Heart right ventricle (tissue), 16 donors: ENCODE measurements around the gene SKI. TPM values are rescaled to one million over a fixed set of nuclear protein-coding genes. Genes with fewer than 3 reads are reported as not detected.

Source experiments
- ATAC-seq, 8 donors: fragments of 200-7000 bp; cut with Tn5 transposase; one replicate each; pipeline ENCODE4 v1.9.1; 2020; ENCODE audit warnings: mild to moderate bottlenecking in 8 of 8, moderate library complexity in 8 of 8, moderate number of reproducible peaks in 1 of 8
- DNase-seq, 2 donors: peaks; one replicate each; pipeline ENCODE4 v3.0.0-alpha.2; 2020
- H3K27ac ChIP-seq, 10 donors: fragments of 200-600 bp; sonication (generic) in 2 of 10; one replicate each; pipeline versions ENCODE4 v1.5.0 to v1.8.0; 2020 to 2022; ENCODE audit warnings: mild to moderate bottlenecking in 3 of 10
- H3K27me3 ChIP-seq, 7 donors: fragments of 200-600 bp; one replicate each; pipeline ENCODE4 v1.8.0; 2021 to 2022; ENCODE audit warnings: mild to moderate bottlenecking in 2 of 7
- H3K36me3 ChIP-seq, 9 donors: fragments of 200-600 bp; sonication (generic) in 1 of 9; one replicate each; pipeline versions ENCODE4 v1.5.0 to v1.8.0; 2020 to 2022; ENCODE audit warnings: mild to moderate bottlenecking in 2 of 9
- H3K4me1 ChIP-seq, 9 donors: fragments of 200-600 bp; sonication (generic) in 1 of 9; one replicate each; pipeline versions ENCODE4 v1.5.0 to v1.8.0; 2020 to 2022; ENCODE audit warnings: mild to moderate bottlenecking in 4 of 9
- H3K4me3 ChIP-seq, 10 donors: fragments of 200-600 bp; sonication (generic) in 2 of 10; one replicate each; pipeline versions ENCODE4 v1.5.0 to v1.8.0; 2020 to 2022; ENCODE audit warnings: mild to moderate bottlenecking in 7 of 10, moderate library complexity in 2 of 10
- H3K9me3 ChIP-seq, 11 donors: fragments of 200-600 bp in 10 of 11; sonication (generic) in 2 of 11; one replicate each; pipeline versions ENCODE4 v1.5.0 to v1.8.0; 2013 to 2022; ENCODE audit warnings: mild to moderate bottlenecking in 2 of 11, control low read depth in 1 of 11, moderate library complexity in 1 of 11
- WGBS, 2 donors: extraction: QIAGEN DNeasy Blood & Tissue Kit; methylation state at CpG; one replicate each; pipeline ENCODE4 v1.1.7; 2013; ENCODE audit warnings: inconsistent platforms in 1 of 2; 5-methylcytosine and 5-hydroxymethylcytosine counted together
- intact Hi-C, 10 donors: fragments of 100-400 bp; cut with DNase I; formaldehyde crosslinking; loops; one replicate each; pipeline versions ENCODE4 v1.11.1 to v1.14.2; 2022
- polyA plus RNA-seq, 2 donors: library from polyadenylated mRNA; stranded (reverse); fragments of 200-250 nt; gene quantifications; one replicate each; pipeline ENCODE4 v1.2.3, GENCODE V29; 2013
- total RNA-seq, 10 donors: library from RNA; stranded (reverse); fragmentation: NEBNext Ultra II Directional in 3 of 10; extraction: Animal tissue kit (Norgen Biotek cat#: 25700) in 3 of 10; gene quantifications; one replicate each; pipeline versions ENCODE4 v1.2.1 to v1.2.4, GENCODE V29; 2021 to 2023
- TF ChIP-seq, protein P1 (sequence below), 9 donors: fragments of 200-600 bp; sonication (generic) in 2 of 9; IDR thresholded peaks; one replicate each; pipeline versions ENCODE4 v1.5.0 to v1.8.0; 2021 to 2022; ENCODE audit warnings: antibody characterized with exemption in 9 of 9, mild to moderate bottlenecking in 5 of 9, moderate library complexity in 1 of 9
- donor health status: Arrhythmogenic right ventricular cardiomyopathy.
- donor health status: ischemic (EF 13 %, LVEDD 7.1; RV severe dilation, severe dysfunction).
- donor health status: healthy with polysubstance abuse.
- donor health status: DM: no; HTN: yes; CAD: no.
- donor health status: DM: no; HTN: no; CAD: no.
- donor health status: ischemic (EF 25% LVEDD 6.9; RV normal size, moderate dysfunction).
- donor health status: ischemic (EF 25% LVEDD 5.7; RV mildly dilated, moderate dysfunction).
- donor health status: healthy.
- donor health status: DM: yes; HTN: yes; CAD: no.
- donor health status: Ischemic cardiomyopathy.
- donor health status: ischemic (EF 35%, LVEDD 5.7; RV mildly dilated, moderate dysfunction).
- donor health status: nonischemic (EF 11% LVEDD 7.7; RV severe dilation, severe dysfunction).
- donor health status: DM: yes; HTN: yes; CAD: no.
- donor health status: PGD.
- donor health status: ischemic (EF 29% LVEDD 5.4; RV normal size, mild dysfunction).
- donor health status: nonischemic (EF 23%, LVEDD 6.1; RV moderate dilation, normal function).

The SKI gene
- total and polyA plus RNA-seq, 12 donors, result 13.8 to 50.9 (median 35.6) TPM

DNA sequence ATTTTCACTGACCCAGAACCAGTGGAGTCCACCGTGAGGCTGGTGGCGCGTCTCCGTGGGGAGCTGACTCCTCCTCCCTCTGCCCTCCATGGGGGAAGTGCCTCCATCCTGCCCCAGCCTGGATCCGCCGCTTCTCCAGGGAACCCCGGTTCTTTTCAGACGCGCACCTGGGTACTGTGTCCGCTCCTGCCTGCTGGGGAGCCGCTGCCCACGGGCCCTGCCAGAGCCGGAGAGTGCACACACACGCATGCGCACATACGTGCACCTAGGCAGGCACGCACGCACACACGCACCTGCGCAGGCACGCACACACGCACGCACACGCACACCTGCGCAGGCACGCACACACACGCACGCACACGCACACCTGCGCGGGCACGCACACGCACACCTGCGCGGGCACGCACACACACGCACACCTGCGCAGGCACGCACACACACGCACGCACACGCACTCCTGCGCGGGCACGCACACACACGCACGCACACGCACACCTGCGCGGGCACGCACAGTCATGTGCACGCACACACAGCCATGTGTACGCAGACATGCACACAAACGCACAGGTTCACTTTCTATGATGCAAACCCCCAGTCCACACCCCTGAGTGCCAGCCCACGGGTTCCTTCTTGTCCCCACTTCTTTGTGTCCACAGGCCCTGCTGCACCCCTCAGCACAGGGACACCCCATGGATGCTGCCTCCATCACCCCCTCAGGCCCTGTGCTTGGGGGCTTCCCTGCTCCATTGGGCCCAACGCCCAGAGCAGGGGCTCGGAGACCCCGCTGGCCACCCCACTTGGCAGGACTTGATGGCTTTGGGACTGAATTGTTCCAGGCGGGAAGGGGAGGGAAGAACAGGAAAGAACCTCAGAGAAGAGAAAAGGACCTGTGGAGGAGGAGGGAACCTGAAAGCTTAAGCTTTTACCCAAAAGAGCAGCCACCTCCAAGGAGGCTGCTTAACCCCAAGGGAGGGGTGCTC is 120.5 kb downstream of the SKI start:
- no peak for ATAC-seq
- no peak overlapping the region for H3K27ac ChIP-seq
- H3K27me3 ChIP-seq, result no peaks in the 10 kb centered on the region
- H3K36me3 ChIP-seq, result no peaks in the 10 kb centered on the region
- peak in 1 of 2 donors; percentile 3 for DNase-seq
- H3K4me3 ChIP-seq, result no peak overlapping the region
- 91 to 93% methylated on average over 59 of the region's 59 CpGs for WGBS, 2 donors
- H3K9me3 ChIP-seq, result no peaks in the 10 kb centered on the region
- peaks cover 0 to 11% (median 5%) of the 10 kb centered on the region in 9 donors for H3K4me1 ChIP-seq
- TF ChIP-seq, protein P1, sequence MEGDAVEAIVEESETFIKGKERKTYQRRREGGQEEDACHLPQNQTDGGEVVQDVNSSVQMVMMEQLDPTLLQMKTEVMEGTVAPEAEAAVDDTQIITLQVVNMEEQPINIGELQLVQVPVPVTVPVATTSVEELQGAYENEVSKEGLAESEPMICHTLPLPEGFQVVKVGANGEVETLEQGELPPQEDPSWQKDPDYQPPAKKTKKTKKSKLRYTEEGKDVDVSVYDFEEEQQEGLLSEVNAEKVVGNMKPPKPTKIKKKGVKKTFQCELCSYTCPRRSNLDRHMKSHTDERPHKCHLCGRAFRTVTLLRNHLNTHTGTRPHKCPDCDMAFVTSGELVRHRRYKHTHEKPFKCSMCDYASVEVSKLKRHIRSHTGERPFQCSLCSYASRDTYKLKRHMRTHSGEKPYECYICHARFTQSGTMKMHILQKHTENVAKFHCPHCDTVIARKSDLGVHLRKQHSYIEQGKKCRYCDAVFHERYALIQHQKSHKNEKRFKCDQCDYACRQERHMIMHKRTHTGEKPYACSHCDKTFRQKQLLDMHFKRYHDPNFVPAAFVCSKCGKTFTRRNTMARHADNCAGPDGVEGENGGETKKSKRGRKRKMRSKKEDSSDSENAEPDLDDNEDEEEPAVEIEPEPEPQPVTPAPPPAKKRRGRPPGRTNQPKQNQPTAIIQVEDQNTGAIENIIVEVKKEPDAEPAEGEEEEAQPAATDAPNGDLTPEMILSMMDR (IDR thresholded peaks at IDR 0.05), result no peak
- intact Hi-C loops, result no loop called here

DNA sequence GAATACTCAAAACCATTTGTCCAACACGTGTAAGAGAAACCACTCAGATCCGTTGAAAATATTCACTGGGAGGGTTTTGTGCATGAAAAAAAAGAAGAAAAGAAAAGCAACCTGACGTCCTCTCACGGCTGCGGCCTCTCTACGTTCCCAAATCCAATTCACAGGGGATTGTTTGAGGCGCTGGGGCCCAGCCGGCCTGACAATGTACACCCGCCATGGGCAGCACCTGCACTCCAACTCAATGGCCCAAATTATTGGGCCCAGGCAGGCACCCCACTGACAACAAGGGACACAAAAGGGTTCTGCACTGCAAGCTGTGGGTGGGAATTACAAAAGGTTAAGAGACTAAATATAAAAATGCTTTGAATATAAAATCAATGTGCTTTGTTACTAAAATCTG is 121.7 kb downstream of the SKI start:
- H3K27me3 ChIP-seq, result no peaks in the 10 kb centered on the region
- 89 to 90% methylated on average over 9 of the region's 9 CpGs for WGBS, 2 donors
- no peak overlapping the region for H3K27ac ChIP-seq
- peaks cover 0 to 12% (median 6%) of the 10 kb centered on the region in 9 donors for H3K4me1 ChIP-seq
- no peaks in the 10 kb centered on the region for H3K9me3 ChIP-seq
- TF ChIP-seq, protein P1 (IDR thresholded peaks at IDR 0.05), result no peak
- H3K36me3 ChIP-seq, result no peaks in the 10 kb centered on the region
- DNase-seq (peak in 1 of 2 donors; percentile 4), ATAC-seq (no peak)
- H3K4me3 ChIP-seq, result no peak overlapping the region
- intact Hi-C loops, result no loop called here

GRCh38 chr1:2350501-2350900 is 122.4 kb downstream of the SKI start:
- intact Hi-C loops, result no loop called here
- H3K27ac ChIP-seq, result no peak overlapping the region
- 89 to 91% methylated on average over 10 of the region's 10 CpGs for WGBS, 2 donors
- H3K9me3 ChIP-seq, result no peaks in the 10 kb centered on the region
- H3K36me3 ChIP-seq, result no peaks in the 10 kb centered on the region
- ATAC-seq (no peak), DNase-seq (peak in 1 of 2 donors; percentile 7)
- TF ChIP-seq, protein P1 (IDR thresholded peaks at IDR 0.05), result no peak
- no peak overlapping the region for H3K4me3 ChIP-seq
- H3K27me3 ChIP-seq, result no peaks in the 10 kb centered on the region
- H3K4me1 ChIP-seq, result peaks cover 0 to 12% (median 7%) of the 10 kb centered on the region in 9 donors

DNA sequence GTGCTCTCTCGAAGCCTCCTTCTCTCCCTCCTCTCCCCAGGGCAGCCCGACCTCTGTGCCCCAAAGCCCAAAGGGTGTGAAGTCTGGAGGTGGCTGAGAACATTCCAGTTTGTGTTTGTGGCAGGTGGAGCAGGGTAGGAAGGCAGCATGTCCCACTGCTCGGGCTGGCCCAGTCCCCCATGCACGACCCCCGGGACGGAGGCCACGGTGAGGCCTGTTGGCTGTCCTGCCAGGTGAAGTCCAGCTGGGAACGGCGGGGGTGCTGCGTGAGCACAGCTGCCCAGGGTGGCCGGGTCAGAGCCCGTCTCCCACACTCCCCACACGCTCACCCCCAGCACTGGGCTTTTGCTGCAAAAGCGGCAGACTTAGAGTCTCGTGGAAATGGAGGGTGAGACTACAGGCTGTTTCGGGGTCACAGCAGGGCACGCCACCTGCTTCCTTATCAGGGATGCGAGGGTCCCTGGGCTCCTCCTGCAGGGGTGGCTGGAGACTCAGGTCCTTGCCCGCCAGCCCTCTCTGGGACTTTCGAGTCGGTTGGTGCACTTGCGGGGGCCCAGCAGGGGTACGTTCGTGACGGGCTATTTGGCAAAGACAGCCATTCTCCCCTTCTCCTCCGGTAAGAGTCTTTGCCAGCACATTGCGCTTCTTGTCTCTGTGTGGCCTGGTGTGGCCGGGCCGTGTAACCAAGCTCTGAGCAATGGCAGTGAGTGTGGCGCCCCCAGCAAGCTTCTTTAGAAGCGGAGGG is 123.0 kb downstream of the SKI start:
- DNase-seq, result peak in 1 of 2 donors; percentile 4
- 86 to 92% methylated on average over 31 of the region's 31 CpGs for WGBS, 2 donors
- intact Hi-C loops, result no loop called here
- TF ChIP-seq, protein P1 (IDR thresholded peaks at IDR 0.05), result no peak
- Histone ChIP-seq H3K27me3 (no peaks in the 10 kb centered on the region), H3K27ac (no peak overlapping the region), H3K4me1 (peaks cover 0 to 12% (median 7%) of the 10 kb centered on the region in 9 donors), H3K9me3 (no peaks in the 10 kb centered on the region), H3K4me3 (no peak overlapping the region), H3K36me3 (no peaks in the 10 kb centered on the region)
- no peak for ATAC-seq
